Adipose tissue (tissue), 3 donors: ENCODE results near the gene TUBA1C. TPM values are rescaled to one million over a fixed set of nuclear protein-coding genes. Genes with fewer than 3 reads are reported as not detected.
"Not testable (repeated sequence)": the region's sequence is repeated elsewhere in the genome, so short reads cannot be mapped to it uniquely, and the experiment has no call there.

Source experiments
- H3K27ac ChIP-seq: one replicate; pipeline ENCODE4 v1.5.1; 2013; ENCODE audit warnings: low read depth, low read length
- WGBS, 3 donors: extraction: QIAGEN DNeasy Blood & Tissue Kit; methylation state at CpG; one replicate each; pipeline ENCODE4 v1.1.7; 2013; 5-methylcytosine and 5-hydroxymethylcytosine counted together
- polyA plus RNA-seq, 3 donors: library from polyadenylated mRNA; stranded (reverse); fragments of 200-250 nt; gene quantifications; one replicate each; pipeline ENCODE4 v1.2.3, GENCODE V29; 2013
- donor health status: healthy with polysubstance abuse.
- donor health status: Bipolar disorder and iron deficiency.
- donor health status: healthy.

TUBA1C gene
- polyA plus RNA-seq, 3 donors = 108 to 342 (median 166) TPM

DNA sequence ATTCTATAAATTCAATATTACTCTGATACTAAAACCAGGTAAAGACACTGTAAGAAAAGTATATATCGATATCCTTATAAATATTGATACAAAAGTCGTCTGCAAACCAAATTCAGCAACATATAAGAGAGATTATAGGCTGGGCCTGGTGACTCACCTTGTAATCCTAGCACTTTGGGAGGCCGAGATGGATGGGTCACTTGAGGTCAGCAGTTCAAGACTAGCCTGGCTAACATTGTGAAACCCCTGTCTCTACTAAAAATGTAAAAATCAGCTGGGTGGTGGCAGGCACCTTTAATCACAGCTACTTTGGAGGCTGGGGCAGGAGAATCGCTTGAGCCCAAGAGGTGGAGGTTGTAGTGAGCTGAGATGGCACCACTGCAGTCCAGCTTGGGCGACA is 13.5 kb upstream of the TUBA1C start:
- 93 to 96% (median 94%) methylated on average over 5 of the region's 5 CpGs for WGBS, 3 donors
- H3K27ac ChIP-seq = no peak overlapping the region

GRCh38 chr12:49253033-49253623 is 11.8 kb upstream of the TUBA1C start:
- no peak overlapping the region for H3K27ac ChIP-seq
- WGBS, 3 donors = 87 to 90% (median 88%) methylated on average over 11 of the region's 11 CpGs

DNA sequence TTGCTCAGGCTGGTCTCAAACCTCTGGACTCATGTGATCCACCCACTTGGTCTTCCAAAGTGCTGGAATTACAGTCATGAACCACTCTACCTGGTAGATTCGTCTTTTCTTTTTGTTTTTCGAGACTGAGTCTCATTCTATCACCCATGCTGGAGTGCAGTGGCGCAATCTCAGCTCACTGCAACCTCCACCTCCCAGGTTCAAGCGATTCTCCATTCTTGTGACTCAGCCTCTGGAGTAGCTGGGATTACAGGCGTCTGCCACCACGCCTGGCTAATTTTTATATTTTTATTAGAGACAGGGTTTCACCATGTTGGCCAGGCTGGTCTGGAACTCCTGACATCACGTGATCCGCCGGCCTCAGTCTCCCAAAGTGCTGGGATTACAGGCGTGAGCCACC is 9.4 kb upstream of the TUBA1C start:
- 95 to 97% (median 95%) methylated on average over 10 of the region's 10 CpGs for WGBS, 3 donors
- H3K27ac ChIP-seq = not testable (repeated sequence)

GRCh38 chr12:49255857-49256637 is 8.8 kb upstream of the TUBA1C start:
- no peak overlapping the region for H3K27ac ChIP-seq
- 78 to 87% (median 85%) methylated on average over 11 of the region's 11 CpGs for WGBS, 3 donors

DNA sequence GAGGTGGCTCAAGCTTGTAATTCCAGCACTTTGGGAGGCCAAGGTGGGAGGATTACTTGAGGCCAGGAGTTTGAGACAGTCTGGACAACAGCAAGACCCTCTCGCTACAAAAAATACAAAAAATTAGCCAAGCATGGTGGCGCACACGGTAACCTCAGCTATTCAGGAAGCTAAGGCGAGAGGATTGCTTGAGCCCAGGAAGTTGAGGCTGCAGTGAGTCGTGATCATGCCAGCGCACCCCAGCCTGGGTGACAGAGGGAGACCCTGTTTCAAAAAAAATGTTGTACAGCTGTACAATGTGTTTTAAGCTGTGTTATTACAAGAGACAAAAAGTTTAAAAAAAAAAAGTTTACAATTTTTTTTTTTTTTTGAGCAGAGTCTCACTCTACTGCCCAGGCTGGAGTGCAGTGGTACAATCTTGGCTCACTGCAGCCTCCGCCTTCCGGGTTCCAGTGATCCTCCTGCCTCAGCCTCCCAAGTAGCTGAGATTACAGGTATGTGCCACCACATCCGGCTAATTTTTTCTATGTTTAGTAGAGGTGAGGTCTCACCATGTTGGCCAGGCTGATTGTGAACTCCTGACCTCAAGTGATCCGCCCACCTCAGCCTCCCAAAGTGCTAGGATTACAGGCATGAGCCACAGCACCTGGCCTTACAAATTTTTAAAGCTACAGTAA is 7.2 kb upstream of the TUBA1C start:
- WGBS, 3 donors = 81 to 94% (median 82%) methylated on average over 10 of the region's 10 CpGs
- not testable (repeated sequence) for H3K27ac ChIP-seq

DNA sequence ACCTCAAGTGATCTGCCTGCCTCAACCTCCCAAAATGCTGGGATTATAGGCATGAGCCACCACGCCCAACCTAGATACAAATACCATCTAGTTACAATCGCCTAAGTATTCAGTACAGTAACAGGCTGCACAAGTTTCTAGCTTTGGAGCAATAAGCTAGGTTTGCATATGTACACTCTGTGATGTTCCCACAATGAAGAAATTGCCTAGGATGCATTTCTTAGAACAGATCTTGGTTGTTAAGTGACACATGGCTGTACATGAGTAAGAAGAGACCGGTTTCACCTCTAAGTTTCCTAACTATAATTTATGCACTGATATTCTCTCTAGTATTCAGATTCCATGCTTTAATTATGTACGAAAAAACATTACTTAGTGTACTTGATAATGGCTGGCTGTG is 5.4 kb upstream of the TUBA1C start:
- WGBS, 3 donors = 86 to 88% (median 86%) methylated on average over 4 of the region's 4 CpGs
- H3K27ac ChIP-seq = no peak overlapping the region

GRCh38 chr12:49260166-49260565 is 4.7 kb upstream of the TUBA1C start:
- 17 to 74% (median 18%) methylated on average over 3 of the region's 3 CpGs for WGBS, 3 donors
- no peak overlapping the region for H3K27ac ChIP-seq

DNA sequence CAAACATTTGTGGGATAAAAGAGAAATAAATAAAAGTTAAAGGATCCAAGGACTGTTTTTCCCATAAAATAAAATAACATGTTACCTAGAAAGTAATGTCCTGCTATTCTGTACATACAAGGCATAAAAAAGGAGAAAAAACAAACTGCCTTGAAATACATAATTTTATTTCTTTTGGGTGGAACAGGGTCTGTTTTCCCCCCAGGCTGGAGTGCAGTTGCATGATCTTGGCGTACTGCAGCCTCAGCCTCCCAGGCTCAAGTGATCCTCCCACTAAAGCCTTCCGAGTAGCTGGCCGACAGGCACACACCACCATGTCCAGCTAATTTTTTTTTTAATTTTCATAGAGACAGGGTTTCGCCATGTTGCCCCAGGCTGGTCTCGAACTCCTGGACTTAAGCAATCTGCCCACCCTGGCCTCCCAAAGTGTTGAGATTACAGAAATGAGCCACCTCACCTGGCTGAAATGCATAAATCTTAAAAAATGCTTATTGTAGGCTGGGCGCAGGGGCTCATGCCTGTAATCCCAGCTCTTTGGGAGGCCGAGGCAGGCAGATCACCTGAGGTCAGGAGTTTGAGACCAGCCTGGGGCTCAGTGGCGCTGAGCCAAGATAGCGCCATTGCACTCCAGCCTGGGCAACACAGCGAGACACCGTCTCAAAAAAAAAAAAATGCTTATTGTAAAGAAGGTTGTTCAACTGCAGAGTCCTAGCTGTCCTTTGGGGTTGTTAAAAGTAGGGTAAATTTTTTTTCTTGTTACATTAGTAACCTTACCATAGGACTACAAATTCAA is 4.1 kb upstream of the TUBA1C start:
- no peak overlapping the region for H3K27ac ChIP-seq
- WGBS, 3 donors = 72 to 88% (median 79%) methylated on average over 11 of the region's 11 CpGs

- 91 to 93% (median 93%) methylated on average over 2 of the region's 2 CpGs for WGBS, 3 donors
- H3K27ac ChIP-seq = no peak overlapping the region
Measured at GRCh38 chr12:49261721-49262120, 3.2 kb upstream of the TUBA1C start.

GRCh38 chr12:49263400-49263763 is 1.5 kb upstream of the TUBA1C start:
- WGBS, 3 donors = 86 to 89% (median 88%) methylated on average over 5 of the region's 5 CpGs
- H3K27ac ChIP-seq = no peak overlapping the region

- WGBS, 3 donors = 0 to 1% (median 0%) methylated on average over 21 to 33 of the region's 35 CpGs
- H3K27ac ChIP-seq = no peak overlapping the region
Measured at GRCh38 chr12:49264466-49264872, 413 bp upstream of the TUBA1C start.

GRCh38 chr12:49269191-49269590 is 4.3 kb downstream of the TUBA1C start:
- H3K27ac ChIP-seq = not testable (repeated sequence)
- WGBS, 3 donors = 78 to 87% (median 86%) methylated on average over 4 to 6 of the region's 6 CpGs

DNA sequence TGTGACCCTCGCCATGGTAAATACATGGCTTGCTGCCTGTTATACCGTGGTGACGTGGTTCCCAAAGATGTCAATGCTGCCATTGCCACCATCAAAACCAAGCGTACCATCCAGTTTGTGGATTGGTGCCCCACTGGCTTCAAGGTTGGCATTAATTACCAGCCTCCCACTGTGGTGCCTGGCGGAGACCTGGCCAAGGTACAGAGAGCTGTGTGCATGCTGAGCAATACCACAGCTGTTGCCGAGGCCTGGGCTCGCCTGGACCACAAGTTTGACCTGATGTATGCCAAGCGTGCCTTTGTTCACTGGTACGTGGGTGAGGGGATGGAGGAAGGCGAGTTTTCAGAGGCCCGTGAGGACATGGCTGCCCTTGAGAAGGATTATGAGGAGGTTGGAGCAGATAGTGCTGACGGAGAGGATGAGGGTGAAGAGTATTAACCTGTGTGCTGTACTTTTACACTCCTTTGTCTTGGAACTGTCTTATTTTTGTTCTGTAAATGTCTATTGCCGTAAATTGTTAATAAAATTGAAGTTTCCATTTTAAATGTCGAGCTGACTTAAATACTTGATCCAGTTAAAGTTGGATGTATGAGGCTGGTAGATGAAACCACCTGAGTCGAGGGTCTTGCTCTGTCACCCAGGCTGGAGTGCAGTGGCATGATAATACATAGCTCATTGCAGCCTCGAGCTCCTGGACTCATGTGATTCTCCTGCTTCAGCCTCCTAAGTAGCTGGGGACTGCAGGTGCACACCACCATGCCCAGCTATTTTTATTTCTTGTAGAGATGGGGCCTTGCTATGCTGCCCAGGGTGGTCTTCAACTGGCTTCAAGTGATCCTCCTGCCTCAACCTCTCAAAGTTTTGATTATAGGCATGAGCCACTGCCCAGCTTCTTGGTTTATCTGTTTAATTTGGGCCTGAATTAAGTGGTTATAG is 8.2 kb downstream of the TUBA1C start:
- H3K27ac ChIP-seq = no peak overlapping the region
- 92 to 96% (median 96%) methylated on average over 14 to 16 of the region's 16 CpGs for WGBS, 3 donors

- H3K27ac ChIP-seq = no peak overlapping the region
- 91 to 95% (median 95%) methylated on average over 6 of the region's 6 CpGs for WGBS, 3 donors
Measured at GRCh38 chr12:49273726-49274395, 9.0 kb downstream of the TUBA1C start.

DNA sequence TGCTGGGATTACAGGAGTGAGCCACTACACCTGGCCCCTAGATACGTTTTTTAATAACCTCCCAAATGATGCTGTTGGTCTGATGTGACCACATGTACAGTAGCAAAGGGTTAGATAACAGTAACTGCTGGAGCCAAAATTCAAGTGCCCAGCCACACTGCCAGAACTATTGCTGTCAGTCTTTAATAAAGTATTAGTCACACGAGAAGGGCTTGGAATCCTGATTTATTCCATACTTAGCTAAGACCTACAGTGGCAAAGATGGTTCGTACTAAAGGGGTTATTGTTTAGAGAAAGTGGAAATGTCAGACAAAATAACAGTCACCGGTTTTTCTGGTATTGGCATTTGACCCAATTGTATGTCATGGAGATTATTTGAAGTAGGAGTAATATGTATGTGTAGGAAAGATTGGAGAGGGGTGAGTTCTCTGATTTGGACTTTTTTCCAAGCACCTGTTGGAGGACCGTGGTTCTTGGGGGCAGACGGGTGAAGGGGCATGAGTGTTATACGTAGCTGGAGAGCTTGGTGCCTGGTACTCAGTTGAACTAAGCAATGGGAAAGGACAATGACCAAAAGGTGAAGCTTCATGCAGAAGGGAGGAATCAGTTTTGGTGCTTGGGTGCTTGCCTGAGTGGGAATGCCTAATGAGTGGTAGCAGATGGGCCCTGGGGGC is 9.7 kb downstream of the TUBA1C start:
- 79 to 87% (median 81%) methylated on average over 7 of the region's 7 CpGs for WGBS, 3 donors

GRCh38 chr12:49276304-49277290 is 11.7 kb downstream of the TUBA1C start:
- H3K27ac ChIP-seq = no peak overlapping the region
- 67 to 83% (median 80%) methylated on average over 13 of the region's 13 CpGs for WGBS, 3 donors

More for the DNA sequence above, 9.7 kb downstream of the TUBA1C start:
- no peak overlapping the region for H3K27ac ChIP-seq
